ENCODE measurements around the gene ZNF740.

ZNF740 gene

GRCh38 chr12:53230108-53230845 is 49.8 kb downstream of the ZNF740 start:
- no peak for DNase-seq

DNA sequence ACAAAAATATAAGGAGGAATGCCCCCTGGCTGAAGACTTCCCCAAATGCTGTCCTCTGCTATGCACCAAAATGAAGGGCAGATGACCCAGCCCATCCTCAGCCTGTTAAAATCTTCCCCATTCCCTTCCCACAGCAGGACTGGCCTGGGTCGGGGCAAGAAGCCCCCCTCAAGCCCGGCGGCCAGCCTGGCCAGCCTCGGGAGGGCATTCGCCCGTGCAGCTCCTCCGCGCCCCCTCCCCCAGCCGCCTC is 51.1 kb downstream of the ZNF740 start:
- no peak for DNase-seq

GRCh38 chr12:53231921-53232645 is 51.6 kb downstream of the ZNF740 start, which contains the start of gene RARG:
RARG (minus strand) TSS chr12:53232209; CDS start chr12:53227545, 4,664 bp downstream.
- DNase-seq: peak; percentile 71

GRCh38 chr12:53232646-53233461 is 52.3 kb downstream of the ZNF740 start:
- DNase-seq: peak; percentile 46

- DNase-seq: no peak
Measured at GRCh38 chr12:53233671-53234121, 53.2 kb downstream of the ZNF740 start.

- DNase-seq: no peak
Measured at GRCh38 chr12:53234271-53234914, 53.9 kb downstream of the ZNF740 start.

- DNase-seq: no peak
Measured at GRCh38 chr12:53235164-53235563, 54.6 kb downstream of the ZNF740 start.

GRCh38 chr12:53235742-53236442 is 55.4 kb downstream of the ZNF740 start:
- no peak for DNase-seq

DNA sequence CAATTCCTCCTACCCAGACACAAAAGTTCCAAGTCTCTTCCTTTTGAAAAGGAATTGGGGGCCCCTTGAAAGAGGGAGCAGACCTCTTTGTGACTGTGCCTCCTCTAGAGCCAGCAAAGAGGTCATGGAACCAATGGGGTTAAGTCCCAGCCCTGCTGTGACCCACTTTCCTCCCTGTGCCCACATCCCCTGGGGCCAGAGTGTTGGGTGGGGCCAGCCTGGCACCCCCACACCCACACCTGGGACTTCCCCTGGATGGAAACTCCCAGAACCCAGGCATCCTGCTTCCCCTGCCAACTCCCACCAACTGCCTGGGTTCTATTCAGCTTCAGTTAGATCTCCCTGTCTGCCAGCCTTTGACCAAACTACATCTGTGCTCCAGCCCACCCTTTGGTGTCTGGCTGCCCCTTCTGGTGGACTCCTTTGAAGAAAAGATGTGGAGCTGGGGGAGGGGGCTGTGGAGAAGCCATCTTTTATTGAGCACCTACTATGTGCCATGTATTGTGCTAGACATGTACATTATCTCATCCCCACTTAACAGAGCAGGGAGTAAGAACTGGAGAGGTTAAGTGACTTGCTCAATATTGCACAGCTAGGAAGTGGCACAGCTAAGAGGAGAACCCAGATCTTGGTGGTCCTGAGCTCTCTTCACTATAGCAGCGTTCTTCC is 56.1 kb downstream of the ZNF740 start:
- peak; percentile 54 for DNase-seq

DNA sequence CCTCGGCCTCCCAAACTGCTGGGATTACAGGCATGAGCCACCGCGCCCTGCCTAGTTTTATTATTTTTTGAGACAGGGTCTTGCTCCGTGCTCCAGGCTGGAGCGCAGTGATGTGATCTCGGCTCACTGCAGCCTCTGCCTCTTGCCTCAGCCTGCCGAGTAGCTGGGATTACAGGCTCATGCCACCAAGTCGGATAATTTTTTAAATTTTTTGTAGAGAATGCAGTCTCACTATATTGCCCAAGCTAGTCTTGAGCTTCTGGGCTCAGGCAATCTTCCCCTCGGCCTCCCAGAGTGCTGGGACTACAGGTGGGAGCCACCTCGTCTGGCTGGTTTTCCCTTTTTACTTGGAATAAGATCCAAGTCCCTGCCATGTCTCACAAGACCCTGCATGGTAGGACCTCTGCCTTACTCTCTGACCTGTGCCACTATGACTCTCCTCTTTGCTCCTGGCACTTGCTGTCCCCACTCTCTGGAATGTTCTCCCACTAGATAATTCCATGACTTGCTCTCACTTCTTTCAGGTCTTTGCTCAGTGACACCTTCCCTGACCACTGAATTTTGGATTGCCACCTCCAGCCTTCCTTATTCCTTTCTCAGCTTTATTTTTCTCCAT is 59.2 kb downstream of the ZNF740 start:
- DNase-seq: no peak

DNA sequence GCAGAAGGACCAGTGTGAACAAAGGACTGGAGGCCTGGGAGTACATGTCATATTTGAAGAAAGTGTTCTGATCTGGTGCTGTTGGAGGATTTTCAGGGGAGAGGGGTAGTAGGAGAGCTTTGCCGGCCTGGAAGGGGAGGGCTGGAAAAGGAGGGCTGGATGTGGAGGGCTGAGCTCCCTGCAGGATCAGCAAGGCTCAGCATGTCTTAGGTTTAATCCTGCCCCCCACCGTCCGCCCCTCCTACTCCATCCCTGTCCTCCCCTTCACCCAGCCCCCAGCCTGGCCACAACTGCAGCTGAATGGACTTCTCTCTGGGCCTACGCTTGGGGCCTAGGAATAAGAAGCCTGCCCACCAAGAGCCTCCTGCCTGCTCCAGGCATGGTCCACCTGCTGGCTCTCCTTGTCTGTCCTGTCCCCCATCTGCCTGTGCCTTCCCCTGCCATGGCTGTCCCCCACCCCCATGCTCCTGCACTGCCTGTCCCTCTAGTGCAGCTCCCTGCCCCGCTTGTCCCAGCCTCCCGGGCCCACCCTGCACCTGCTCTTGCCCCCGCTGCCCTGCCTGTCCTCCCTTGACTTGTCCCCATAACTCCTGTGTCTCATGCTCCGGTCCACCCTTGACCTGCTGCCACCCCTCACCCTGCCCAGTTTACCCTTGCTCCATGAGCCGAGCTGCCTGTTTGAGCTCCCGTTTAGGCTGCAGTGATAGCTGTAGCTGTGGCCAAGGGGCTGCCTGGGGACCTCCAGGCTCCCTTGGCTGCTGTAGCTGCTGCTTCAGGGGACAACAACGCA is 61.3 kb downstream of the ZNF740 start:
- DNase-seq: no peak

DNA sequence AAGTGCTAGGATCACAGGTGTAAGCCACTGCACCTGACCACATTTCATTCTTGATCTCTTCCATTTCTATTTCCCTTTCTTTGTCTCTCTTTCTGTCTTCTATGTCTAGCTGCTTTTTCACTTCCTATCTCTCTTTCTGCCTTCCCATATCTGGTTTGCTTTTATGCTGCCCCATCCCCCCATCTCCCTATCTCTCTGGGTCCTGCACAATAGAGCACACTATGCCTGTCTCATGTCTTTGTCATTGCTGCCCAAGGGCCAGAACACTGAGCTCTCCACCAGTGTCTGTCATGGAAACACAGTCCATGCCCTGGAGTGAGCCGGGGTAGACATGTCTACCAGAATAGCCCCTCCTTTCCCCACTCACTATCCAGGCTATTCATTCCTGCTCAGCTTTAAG is 63.8 kb downstream of the ZNF740 start:
- DNase-seq: no peak
